ENCODE data around the gene ST6GAL1. TPM values are rescaled to one million over a fixed set of nuclear protein-coding genes. Genes with fewer than 3 reads are reported as not detected.

Gene ST6GAL1
- total and polyA plus RNA-seq, 2 of the 8 experiments (the other 6 are each of a cell fraction or from before 2014, with no cell fraction given) = 62.8 to 80.9 TPM

DNA sequence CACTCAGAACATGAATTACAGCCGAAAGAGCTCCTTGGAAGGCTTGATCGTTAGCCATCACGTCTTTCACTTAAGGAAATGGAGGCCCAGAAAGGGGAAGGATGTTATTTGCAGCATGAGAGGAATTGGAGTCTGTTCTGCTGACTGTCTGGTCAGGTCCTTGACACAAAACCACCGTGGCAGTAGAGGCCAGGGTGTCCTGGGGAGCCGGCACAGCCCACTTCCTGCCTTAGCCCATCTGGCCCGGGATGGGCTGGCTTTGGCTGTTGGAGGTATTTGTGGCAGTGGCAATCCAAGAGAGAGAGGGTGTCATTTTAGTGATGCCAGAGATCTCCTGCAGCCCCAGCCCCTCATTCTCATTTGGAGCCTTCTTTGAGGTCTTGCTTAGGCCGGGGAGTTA, 37.4 kb downstream of the ST6GAL1 start:
- Histone ChIP-seq H3K4me3 (ENCODE audit: extremely low read depth in 1 of 4, insufficient read depth in 2 of 4, low read depth in 3 of 4, low read length in 4 of 4) (no peak overlapping the region), H3K4me1 (replicated peaks in 1 of 4; ENCODE audit: control insufficient read depth in 3 of 4, insufficient read depth in 4 of 4, low read length in 3 of 4) (peaks cover 17 to 27% (median 19%) of the 10 kb centered on the region in 4 experiments), H3K27ac (ENCODE audit: low read depth, low read length) (no peak overlapping the region), H3K9ac (replicated peaks in 1 of 4; ENCODE audit: extremely low read depth in 1 of 4, low read depth in 3 of 4, low read length in 3 of 4) (no peak overlapping the region), H3K56ac (replicated peaks; ENCODE audit: insufficient read length, low read depth, low read length) (no peak overlapping the region), H4K5ac (ENCODE audit: insufficient read length, low read depth, low read length) (no peak overlapping the region), H3K27me3 (replicated peaks in 1 of 4; ENCODE audit: control insufficient read depth in 3 of 4, extremely low read depth in 1 of 4, insufficient read depth in 3 of 4, low read length in 3 of 4) (no peaks in the 10 kb centered on the region), H3K14ac (ENCODE audit: insufficient read length) (no peak overlapping the region), H2BK5ac (ENCODE audit: low read depth, low read length) (0 out of 2 replicates have a peak overlapping the region, but pooled peaks have one; percentile 36), H4K91ac (replicated peaks; ENCODE audit: insufficient read length, low read length) (peak overlapping the region; percentile 47), H4K20me1 (replicated peaks in 1 of 2; ENCODE audit: control insufficient read depth in 1 of 2, insufficient read depth in 2 of 2, low read length in 2 of 2) (no peaks in the 10 kb centered on the region), H3K4ac (replicated peaks; ENCODE audit: insufficient read length, low read depth, low read length) (peak overlapping the region; percentile 0), H3K79me2 (ENCODE audit: control insufficient read depth in 1 of 2, insufficient read depth in 2 of 2, low read length in 2 of 2) (peaks cover 0 to 32% of the 10 kb centered on the region in 2 experiments; a peak in 2 of 4 replicates), H3K4me2 (ENCODE audit: insufficient read depth in 1 of 2, low read depth in 2 of 2, low read length in 2 of 2) (no peak overlapping the region), H3K23me2 (ENCODE audit: low read depth, low read length) (no peaks in the 10 kb centered on the region), H2AFZ (ENCODE audit: low read length) (no peak overlapping the region), H2BK15ac (ENCODE audit: low read length) (peak overlapping the region; percentile 65; the same call in 1 of the 2 replicates), H3K36me3 (ENCODE audit: control insufficient read depth in 2 of 4, insufficient read depth in 4 of 4, low read length in 3 of 4) (peaks cover 0 to 58% (median 13%) of the 10 kb centered on the region in 4 experiments; a peak in 5 of 8 replicates), H3K79me1 (ENCODE audit: low read depth, low read length) (no peaks in the 10 kb centered on the region; the same call in 1 of the 2 replicates), H3K18ac (ENCODE audit: extremely low read depth, low read length) (peak overlapping the region; percentile 28; the same call in 1 of the 2 replicates), H2AK5ac (ENCODE audit: low read depth, low read length) (no peak overlapping the region), H3K23ac (ENCODE audit: insufficient read length) (no peak overlapping the region), H2BK20ac (ENCODE audit: low read length) (no peak overlapping the region), H2BK120ac (replicated peaks; ENCODE audit: low read depth, low read length) (no peak overlapping the region), H4K8ac (ENCODE audit: extremely low read depth, insufficient read depth, low read length) (peak overlapping the region; percentile 0; the same call in 1 of the 2 replicates), H2BK12ac (ENCODE audit: low read depth, low read length) (no peak overlapping the region), H3K9me3 (ENCODE audit: insufficient read depth in 2 of 2, low read depth in 1 of 2, low read length in 1 of 2) (no peaks in the 10 kb centered on the region)
- POLR2A ChIA-PET (ENCODE audit: partially characterized antibody) = interaction anchor here (0.7 to 1.3 kb wide), 4 partner anchors 9 to 54 kb away, joined by 3 read pairs; no protein-coding TSS in a partner anchor
- WGBS, 2 experiments (ENCODE audit: extremely low coverage in 1 of 2, insufficient coverage in 1 of 2, insufficient read length in 1 of 2, insufficient replicate concordance in 2 of 2, low coverage in 1 of 2, low lambda C conversion rate in 2 of 2, missing lambda C conversion rate in 1 of 2) = 69% methylated on average over 7 of the region's 7 CpGs; no CpG with 5 or more reads in 1 of the 2 experiments
- CTCF ChIA-PET (ENCODE audit: partially characterized antibody) = interaction anchor here (0.9 to 1.7 kb wide), 4 partner anchors 11 to 48 kb away, joined by 3 to 5 read pairs (median 4); no protein-coding TSS in a partner anchor
- DNase-seq (ENCODE audit: low read depth in 1 of 2, low spot score in 2 of 2) (no peak), FAIRE-seq (no peak)
- TF ChIP-seq BCL11A (IDR thresholded peaks at IDR 0.05; ENCODE audit: low read depth in 2 of 2, low read length in 2 of 2) (no peak), EZH2 (IDR thresholded peaks at IDR 0.05; ENCODE audit: low read depth, low read length, severe bottlenecking) (no peak), RBBP5 (IDR thresholded peaks at IDR 0.05; ENCODE audit: borderline replicate concordance, low read depth, low read length) (no peak), EGR1 (IDR thresholded peaks at IDR 0.05; ENCODE audit: borderline replicate concordance, low read depth, low read length) (no peak), RXRA (IDR thresholded peaks at IDR 0.05; ENCODE audit: insufficient read depth, low read depth, low read length) (no peak), HDAC6 (IDR thresholded peaks at IDR 0.05; ENCODE audit: low read depth, low read length) (no peak), CBX8 (IDR thresholded peaks at IDR 0.05; ENCODE audit: borderline replicate concordance, low read depth, low read length) (no peak)
- TF ChIP-seq, protein P1, sequence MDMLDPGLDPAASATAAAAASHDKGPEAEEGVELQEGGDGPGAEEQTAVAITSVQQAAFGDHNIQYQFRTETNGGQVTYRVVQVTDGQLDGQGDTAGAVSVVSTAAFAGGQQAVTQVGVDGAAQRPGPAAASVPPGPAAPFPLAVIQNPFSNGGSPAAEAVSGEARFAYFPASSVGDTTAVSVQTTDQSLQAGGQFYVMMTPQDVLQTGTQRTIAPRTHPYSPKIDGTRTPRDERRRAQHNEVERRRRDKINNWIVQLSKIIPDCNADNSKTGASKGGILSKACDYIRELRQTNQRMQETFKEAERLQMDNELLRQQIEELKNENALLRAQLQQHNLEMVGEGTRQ (IDR thresholded peaks at IDR 0.05; ENCODE audit: low read length) = no peak
- TF ChIP-seq, protein P2, sequence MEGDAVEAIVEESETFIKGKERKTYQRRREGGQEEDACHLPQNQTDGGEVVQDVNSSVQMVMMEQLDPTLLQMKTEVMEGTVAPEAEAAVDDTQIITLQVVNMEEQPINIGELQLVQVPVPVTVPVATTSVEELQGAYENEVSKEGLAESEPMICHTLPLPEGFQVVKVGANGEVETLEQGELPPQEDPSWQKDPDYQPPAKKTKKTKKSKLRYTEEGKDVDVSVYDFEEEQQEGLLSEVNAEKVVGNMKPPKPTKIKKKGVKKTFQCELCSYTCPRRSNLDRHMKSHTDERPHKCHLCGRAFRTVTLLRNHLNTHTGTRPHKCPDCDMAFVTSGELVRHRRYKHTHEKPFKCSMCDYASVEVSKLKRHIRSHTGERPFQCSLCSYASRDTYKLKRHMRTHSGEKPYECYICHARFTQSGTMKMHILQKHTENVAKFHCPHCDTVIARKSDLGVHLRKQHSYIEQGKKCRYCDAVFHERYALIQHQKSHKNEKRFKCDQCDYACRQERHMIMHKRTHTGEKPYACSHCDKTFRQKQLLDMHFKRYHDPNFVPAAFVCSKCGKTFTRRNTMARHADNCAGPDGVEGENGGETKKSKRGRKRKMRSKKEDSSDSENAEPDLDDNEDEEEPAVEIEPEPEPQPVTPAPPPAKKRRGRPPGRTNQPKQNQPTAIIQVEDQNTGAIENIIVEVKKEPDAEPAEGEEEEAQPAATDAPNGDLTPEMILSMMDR (IDR thresholded peaks at IDR 0.05; ENCODE audit: control extremely low read depth in 1 of 3, insufficient read depth in 1 of 3, low read depth in 1 of 3, low read length in 3 of 3) = no peak

Measured in H1 (cell line).